Activated CD8-positive, alpha-beta memory T cell treated with anti-CD3 and anti-CD28 coated beads, Interleukin-2, amount 10 ng/mL, durations not matched to agents 7 days and 5 days (primary cell): ENCODE results near the gene P2RY1. TPM values are rescaled to one million over a fixed set of nuclear protein-coding genes. Genes with fewer than 3 reads are reported as not detected.
"Not testable (repeated sequence)": the region's sequence is repeated elsewhere in the genome, so short reads cannot be mapped to it uniquely, and the experiment has no call there.

ENCODE experiments used
- ATAC-seq: fragments of 150-1000 bp; cut with Tn5 transposase; one replicate; pipeline ENCODE4 v1.10.0; 2021; ENCODE audit warnings: moderate library complexity
- CTCF ChIA-PET: fragments of 350-600 bp; sonication (Branson Sonifier 250); formaldehyde crosslinking; loops from one replicate; lab custom pipeline; 2021; ENCODE audit warnings: antibody characterized with exemption; lab: Charles Lee
- DNase-seq: peaks from one replicate; pipeline ENCODE4 v3.0.0-alpha.2; 2020
- H3K27ac Mint-ChIP-seq: one replicate; pipeline ENCODE4 v1.8.0; 2021; ENCODE audit warnings: mild to moderate bottlenecking, mixed read lengths
- H3K27me3 Mint-ChIP-seq: one replicate; pipeline ENCODE4 v1.8.0; 2021; ENCODE audit warnings: mixed read lengths
- H3K36me3 Mint-ChIP-seq: one replicate; pipeline ENCODE4 v1.8.0; 2021; ENCODE audit warnings: mild to moderate bottlenecking, mixed read lengths
- H3K4me1 Mint-ChIP-seq: one replicate; pipeline ENCODE4 v1.8.0; 2021; ENCODE audit warnings: mixed read lengths
- H3K4me3 Mint-ChIP-seq: one replicate; pipeline ENCODE4 v1.8.0; 2021; ENCODE audit warnings: mild to moderate bottlenecking, moderate library complexity, mixed read lengths
- H3K9me3 Mint-ChIP-seq: one replicate; pipeline ENCODE4 v1.8.0; 2022; ENCODE audit warnings: low read depth, mixed read lengths
- total RNA-seq, 2 experiments: library from RNA; stranded (reverse); gene quantifications; one replicate each; pipeline ENCODE4 v1.2.3, GENCODE V29; 2021

The P2RY1 gene
- total RNA-seq, 2 experiments from 2014 or later = 0.35 to 1.1 TPM

GRCh38 chr3:152847599-152847998 lies 12.7 kb downstream of the P2RY1 start:
- H3K4me1 Mint-ChIP-seq, ATAC-seq, CTCF ChIA-PET, H3K36me3 Mint-ChIP-seq, DNase-seq, H3K27ac Mint-ChIP-seq, H3K9me3 Mint-ChIP-seq, H3K4me3 Mint-ChIP-seq, H3K27me3 Mint-ChIP-seq: not testable (repeated sequence)

GRCh38 chr3:152849996-152850578 lies 15.2 kb downstream of the P2RY1 start:
- no peak for DNase-seq
- peaks cover 3% of the 10 kb centered on the region for H3K27me3 Mint-ChIP-seq
- H3K36me3 Mint-ChIP-seq = no peaks in the 10 kb centered on the region
- no peaks in the 10 kb centered on the region for H3K9me3 Mint-ChIP-seq
- no peaks in the 10 kb centered on the region for H3K4me1 Mint-ChIP-seq
- H3K27ac Mint-ChIP-seq = no peak overlapping the region
- ATAC-seq = no peak
- CTCF ChIA-PET = no interaction called here
- no peak overlapping the region for H3K4me3 Mint-ChIP-seq

- H3K9me3 Mint-ChIP-seq = no peaks in the 10 kb centered on the region
- H3K4me3 Mint-ChIP-seq = no peak overlapping the region
- no peaks in the 10 kb centered on the region for H3K4me1 Mint-ChIP-seq
- CTCF ChIA-PET = interaction anchor here (1.1 kb wide), 1 partner anchor 39 kb away, joined by 3 read pairs; no protein-coding TSS in a partner anchor
- no peak overlapping the region for H3K27ac Mint-ChIP-seq
- no peaks in the 10 kb centered on the region for H3K36me3 Mint-ChIP-seq
- ATAC-seq (no peak), DNase-seq (no peak)
- peaks cover 3% of the 10 kb centered on the region for H3K27me3 Mint-ChIP-seq
Measured at GRCh38 chr3:152853196-152853595, 18.3 kb downstream of the P2RY1 start.

GRCh38 chr3:152857082-152857481 lies 22.2 kb downstream of the P2RY1 start:
- ATAC-seq (no peak), DNase-seq (no peak)
- H3K27me3 Mint-ChIP-seq = peaks cover under 1% of the 10 kb centered on the region
- H3K27ac Mint-ChIP-seq = no peak overlapping the region
- CTCF ChIA-PET = no interaction called here
- no peaks in the 10 kb centered on the region for H3K36me3 Mint-ChIP-seq
- H3K9me3 Mint-ChIP-seq = no peaks in the 10 kb centered on the region
- no peaks in the 10 kb centered on the region for H3K4me1 Mint-ChIP-seq
- no peak overlapping the region for H3K4me3 Mint-ChIP-seq

- Mint-ChIP-seq H3K27me3 (no peaks in the 10 kb centered on the region), H3K4me3 (no peak overlapping the region), H3K27ac (no peak overlapping the region), H3K4me1 (no peaks in the 10 kb centered on the region), H3K36me3 (no peaks in the 10 kb centered on the region), H3K9me3 (no peaks in the 10 kb centered on the region)
- CTCF ChIA-PET = no interaction called here
- ATAC-seq (no peak), DNase-seq (no peak)
Measured at GRCh38 chr3:152858170-152858800, 23.4 kb downstream of the P2RY1 start.

GRCh38 chr3:152860736-152861135 lies 25.8 kb downstream of the P2RY1 start:
- Mint-ChIP-seq H3K9me3 (no peaks in the 10 kb centered on the region), H3K36me3 (no peaks in the 10 kb centered on the region), H3K27me3 (no peaks in the 10 kb centered on the region), H3K4me3 (no peak overlapping the region), H3K4me1 (no peaks in the 10 kb centered on the region), H3K27ac (no peak overlapping the region)
- no peak for DNase-seq
- ATAC-seq = no peak
- CTCF ChIA-PET = no interaction called here

- no peak overlapping the region for H3K4me3 Mint-ChIP-seq
Measured at GRCh38 chr3:152865668-152866245, 30.8 kb downstream of the P2RY1 start.

GRCh38 chr3:152870027-152870426 lies 35.1 kb downstream of the P2RY1 start:
- no peak overlapping the region for H3K4me3 Mint-ChIP-seq
- no peaks in the 10 kb centered on the region for H3K36me3 Mint-ChIP-seq
- H3K27me3 Mint-ChIP-seq = no peaks in the 10 kb centered on the region
- H3K27ac Mint-ChIP-seq = no peak overlapping the region
- ATAC-seq (no peak), DNase-seq (no peak)
- H3K4me1 Mint-ChIP-seq = no peaks in the 10 kb centered on the region
- CTCF ChIA-PET = no interaction called here
- H3K9me3 Mint-ChIP-seq = no peaks in the 10 kb centered on the region

More at GRCh38 chr3:152865668-152866245, 30.8 kb downstream of the P2RY1 start:
- DNase-seq = no peak
- CTCF ChIA-PET = interaction anchor here (1.0 kb wide), 1 partner anchor 32 kb away, joined by 3 read pairs; no protein-coding TSS in a partner anchor
- no peak for ATAC-seq
- Mint-ChIP-seq H3K27ac (no peak overlapping the region), H3K4me1 (no peaks in the 10 kb centered on the region), H3K9me3 (no peaks in the 10 kb centered on the region), H3K27me3 (no peaks in the 10 kb centered on the region), H3K36me3 (no peaks in the 10 kb centered on the region)

GRCh38 chr3:152873314-152873713 lies 38.4 kb downstream of the P2RY1 start:
- H3K27me3 Mint-ChIP-seq, H3K4me1 Mint-ChIP-seq, DNase-seq, H3K9me3 Mint-ChIP-seq, H3K4me3 Mint-ChIP-seq, H3K27ac Mint-ChIP-seq, CTCF ChIA-PET, ATAC-seq, H3K36me3 Mint-ChIP-seq: not testable (repeated sequence)

GRCh38 chr3:152874896-152875749 lies 40.2 kb downstream of the P2RY1 start:
- ATAC-seq (no peak), DNase-seq (no peak)
- peaks cover 2% of the 10 kb centered on the region for H3K36me3 Mint-ChIP-seq
- no peaks in the 10 kb centered on the region for H3K27me3 Mint-ChIP-seq
- H3K27ac Mint-ChIP-seq = no peak overlapping the region
- CTCF ChIA-PET = no interaction called here
- no peak overlapping the region for H3K4me3 Mint-ChIP-seq
- H3K4me1 Mint-ChIP-seq = no peaks in the 10 kb centered on the region
- peaks cover 3% of the 10 kb centered on the region for H3K9me3 Mint-ChIP-seq

GRCh38 chr3:152879130-152879789 lies 44.3 kb downstream of the P2RY1 start:
- ATAC-seq = no peak
- Mint-ChIP-seq H3K36me3 (peaks cover 2% of the 10 kb centered on the region), H3K9me3 (peaks cover 3% of the 10 kb centered on the region), H3K4me3 (no peak overlapping the region), H3K27ac (no peak overlapping the region), H3K27me3 (no peaks in the 10 kb centered on the region), H3K4me1 (no peaks in the 10 kb centered on the region)
- CTCF ChIA-PET = no interaction called here
- no peak for DNase-seq

GRCh38 chr3:152879790-152880174 lies 44.9 kb downstream of the P2RY1 start:
- H3K36me3 Mint-ChIP-seq = peaks cover 2% of the 10 kb centered on the region
- H3K27ac Mint-ChIP-seq = no peak overlapping the region
- H3K9me3 Mint-ChIP-seq = peaks cover 3% of the 10 kb centered on the region
- no peak overlapping the region for H3K4me3 Mint-ChIP-seq
- no peaks in the 10 kb centered on the region for H3K4me1 Mint-ChIP-seq
- CTCF ChIA-PET = no interaction called here
- ATAC-seq (no peak), DNase-seq (no peak)
- H3K27me3 Mint-ChIP-seq = no peaks in the 10 kb centered on the region

GRCh38 chr3:152885076-152885475 lies 50.1 kb downstream of the P2RY1 start:
- no peak for ATAC-seq

More at GRCh38 chr3:152885076-152885475, 50.1 kb downstream of the P2RY1 start:
- Mint-ChIP-seq H3K4me3 (no peak overlapping the region), H3K36me3 (no peaks in the 10 kb centered on the region), H3K4me1 (no peaks in the 10 kb centered on the region), H3K27ac (no peak overlapping the region), H3K9me3 (no peaks in the 10 kb centered on the region), H3K27me3 (no peaks in the 10 kb centered on the region)
- DNase-seq = no peak
- CTCF ChIA-PET = no interaction called here
